ENCODE data around the gene REG4.

Gene REG4

DNA sequence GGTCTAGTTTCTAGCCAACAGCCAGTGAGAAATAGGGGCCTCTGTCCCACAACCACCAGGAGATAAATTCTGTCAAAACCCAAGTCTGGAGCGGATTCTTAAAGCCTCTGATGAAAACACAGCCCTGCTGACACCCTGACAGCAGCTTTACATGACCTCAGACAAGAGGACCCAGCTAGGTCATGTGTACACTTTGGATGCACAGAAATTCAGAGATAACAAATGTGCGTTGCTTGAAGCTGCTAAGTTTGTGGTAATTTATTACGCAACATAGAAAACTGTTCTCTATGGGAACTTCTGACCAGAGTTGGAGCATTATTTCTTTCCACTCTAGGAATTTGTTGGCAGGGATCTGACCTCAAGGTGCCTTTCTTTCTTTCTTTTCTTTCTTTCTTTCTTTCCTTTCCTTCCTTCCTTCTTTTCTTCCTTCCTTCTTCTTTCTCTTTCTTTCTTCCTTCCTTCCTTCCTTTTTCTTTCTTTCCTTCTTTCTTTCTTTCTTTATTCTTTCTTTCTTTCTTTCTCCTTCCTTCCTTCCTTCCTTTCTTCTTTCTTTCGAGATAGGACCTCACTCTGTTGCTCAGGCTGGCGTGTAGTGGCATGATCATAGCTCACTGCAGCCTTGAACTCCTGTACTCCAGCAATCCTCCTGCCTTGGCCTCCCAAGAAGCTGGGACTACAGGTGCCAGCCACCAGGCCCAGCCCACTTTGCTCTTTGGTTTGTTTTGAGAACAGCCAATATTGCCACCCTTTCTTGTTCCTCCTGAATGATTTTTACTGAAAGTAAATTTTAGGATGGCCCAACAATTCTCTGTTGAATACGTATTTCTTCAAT, 27.7 kb downstream of the REG4 start:
- FAIRE-seq: no peak
- DNase-seq (ENCODE audit: extremely low spot score, insufficient read length, low read depth): no peak

GRCh38 chr1:119782631-119783325, 28.5 kb downstream of the REG4 start:
- DNase-seq (ENCODE audit: extremely low spot score, insufficient read length, low read depth) (no peak), FAIRE-seq (no peak)

DNA sequence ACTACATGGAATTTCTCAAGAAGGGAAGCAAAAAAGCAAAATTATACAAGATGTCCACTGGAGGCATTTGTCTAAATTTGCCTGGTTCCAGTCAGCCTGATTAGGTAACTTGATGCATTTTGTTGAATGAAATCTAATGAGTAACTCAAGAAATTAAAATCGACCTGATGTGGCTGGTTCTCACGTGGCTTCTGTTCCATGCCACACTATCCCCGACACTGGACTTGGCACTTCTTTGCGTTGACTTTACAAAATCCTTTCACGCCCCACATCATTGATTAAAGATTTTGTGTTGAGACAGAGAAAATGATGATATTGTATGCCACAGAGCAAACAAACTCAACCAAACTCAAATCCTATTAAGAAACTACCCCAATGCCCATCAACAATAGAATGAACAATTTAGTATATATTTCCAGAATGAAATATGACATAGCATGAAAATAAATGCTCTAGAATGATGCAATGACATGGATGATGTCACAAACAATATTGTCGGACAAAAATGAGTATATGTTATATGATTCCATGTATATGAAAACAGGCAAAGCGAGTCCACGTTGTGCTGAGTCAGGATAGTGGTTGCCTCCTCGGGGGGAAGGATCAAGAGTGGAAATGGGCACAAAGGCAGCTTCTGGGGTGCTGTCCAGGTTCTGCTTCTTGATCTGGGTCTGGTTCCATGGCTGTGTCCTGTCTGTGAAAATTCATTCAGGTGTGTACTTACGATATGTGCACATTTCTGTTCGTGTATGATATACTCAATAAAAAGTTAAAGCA, 29.6 kb downstream of the REG4 start:
- DNase-seq (ENCODE audit: extremely low spot score, insufficient read length, low read depth): no peak
- FAIRE-seq: no peak

DNA sequence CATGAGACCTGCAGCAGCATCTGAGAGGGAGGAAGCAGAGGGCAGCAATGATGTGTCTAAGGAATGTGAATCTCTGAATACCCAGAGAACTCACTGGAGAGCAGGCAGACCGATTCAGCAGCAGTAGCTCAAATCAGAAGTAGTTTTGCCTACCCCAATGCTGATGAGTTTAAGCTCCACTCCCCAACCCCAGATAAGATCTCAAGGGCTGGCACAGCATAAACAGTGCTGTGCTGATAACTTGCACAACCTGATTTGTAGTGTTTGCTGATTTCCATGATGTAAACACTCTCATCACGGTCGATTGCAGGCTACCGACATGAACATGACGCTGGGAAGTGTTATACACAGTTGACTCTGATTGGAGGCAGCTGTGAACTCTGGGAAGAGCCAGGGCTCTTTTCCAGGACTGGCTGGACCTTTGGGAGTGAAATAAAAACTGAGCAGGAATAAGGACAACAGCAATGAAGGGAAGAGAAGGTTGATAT, 31.3 kb downstream of the REG4 start:
- no peak for FAIRE-seq
- no peak for DNase-seq (ENCODE audit: extremely low spot score, insufficient read length, low read depth)

DNA sequence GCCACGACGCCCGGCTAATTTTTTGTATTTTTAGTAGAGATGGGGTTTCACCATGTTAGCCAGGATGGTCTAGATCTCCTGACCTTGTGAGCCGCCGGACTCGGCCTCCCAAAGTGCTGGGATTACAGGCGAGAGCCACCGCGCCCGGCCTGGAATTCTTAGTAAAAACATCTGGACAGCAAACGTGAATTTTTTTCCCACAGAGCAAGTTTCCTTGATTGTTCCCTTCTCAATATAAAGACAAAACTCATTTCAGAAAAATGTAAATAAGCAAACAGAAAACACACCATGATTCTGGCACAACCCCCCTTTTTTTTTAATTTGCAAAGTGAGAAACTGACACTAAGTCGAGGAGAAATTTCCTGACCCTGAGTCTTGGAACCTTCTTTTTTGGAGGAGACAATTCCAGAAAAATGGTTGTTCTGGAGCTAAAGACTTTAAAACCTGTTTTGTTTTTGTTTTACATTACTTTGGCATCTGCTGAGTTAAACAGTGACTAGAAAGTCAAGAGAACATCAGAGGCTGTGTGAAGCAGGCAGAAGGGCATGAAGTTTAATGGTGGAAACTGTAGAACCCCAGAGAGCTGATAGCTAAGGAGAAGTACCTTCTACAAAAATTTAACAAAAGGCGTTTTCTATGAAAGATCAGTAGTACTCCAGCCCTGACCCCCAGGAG, 32.2 kb downstream of the REG4 start:
- no peak for DNase-seq (ENCODE audit: extremely low spot score, insufficient read length, low read depth)
- no peak for FAIRE-seq

DNA sequence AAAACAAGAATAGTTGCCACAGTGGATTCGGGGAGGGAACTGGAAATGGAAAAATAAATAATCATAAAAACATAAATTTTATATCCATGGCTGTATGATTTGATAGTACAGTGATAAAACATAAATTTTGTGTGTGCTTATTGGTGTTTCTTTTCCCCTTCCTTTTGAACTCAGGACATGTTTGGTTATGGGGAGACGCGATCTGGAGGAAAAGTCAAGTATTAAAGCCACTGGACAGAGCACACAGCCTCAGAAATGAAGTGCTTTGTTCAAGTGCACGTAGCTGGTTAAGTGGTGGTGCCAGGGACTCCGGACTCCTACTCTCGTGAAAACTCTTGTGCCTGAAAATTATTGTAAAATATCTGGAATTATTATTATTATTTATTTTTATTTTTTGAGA, 32.9 kb downstream of the REG4 start:
- FAIRE-seq: no peak
- no peak for DNase-seq (ENCODE audit: extremely low spot score, insufficient read length, low read depth)

GRCh38 chr1:119774746-119775490, 36.3 kb downstream of the REG4 start:
- DNase-seq (ENCODE audit: extremely low spot score, insufficient read length, low read depth) (no peak), FAIRE-seq (no peak)

DNA sequence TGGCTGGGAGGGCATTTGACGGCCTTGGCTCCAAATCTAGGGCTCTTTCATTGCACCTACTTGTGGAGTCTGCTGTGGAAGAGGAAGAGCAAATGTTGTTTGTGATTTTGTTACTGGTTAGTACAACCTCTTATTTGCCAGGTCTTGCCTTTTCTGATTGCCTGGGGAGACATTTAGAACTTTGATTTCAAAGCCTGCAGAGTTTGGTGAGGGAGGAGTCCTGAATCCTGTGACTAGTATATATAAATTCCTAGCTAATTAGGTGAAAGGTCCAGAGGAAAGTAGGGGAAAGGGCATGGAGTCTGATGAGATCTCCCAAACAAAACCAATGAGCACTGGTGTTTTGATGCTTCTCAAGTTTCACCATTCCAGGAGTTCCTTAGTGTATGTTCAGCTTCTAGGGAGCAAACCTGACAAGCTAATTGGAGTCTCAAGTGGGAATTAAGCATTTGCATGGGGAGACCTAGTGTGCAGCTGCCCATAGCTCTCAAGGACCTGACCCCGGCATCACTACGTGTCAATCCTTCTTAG, 37.5 kb downstream of the REG4 start:
- DNase-seq (ENCODE audit: extremely low spot score, insufficient read length, low read depth): no peak
- no peak for FAIRE-seq

DNA sequence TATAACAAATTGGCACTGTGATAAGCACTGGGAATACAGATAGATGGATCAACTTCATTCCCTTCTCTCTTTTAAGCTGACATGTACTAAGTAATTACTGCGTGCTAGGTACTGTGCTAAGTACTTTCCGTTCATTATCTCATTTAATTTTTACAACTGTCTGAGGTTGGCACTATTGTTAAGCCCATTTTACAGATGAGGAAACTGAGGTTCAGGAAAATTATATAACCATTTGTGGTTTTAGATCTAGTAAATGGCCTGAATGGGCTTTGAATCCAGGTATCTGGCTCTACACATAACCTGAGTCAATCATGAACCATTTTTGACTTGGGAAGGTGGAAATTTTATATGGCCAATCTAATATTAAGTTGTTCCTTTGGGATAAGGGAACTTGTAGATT, 39.0 kb downstream of the REG4 start:
- FAIRE-seq: no peak
- no peak for DNase-seq (ENCODE audit: extremely low spot score, insufficient read length, low read depth)

DNA sequence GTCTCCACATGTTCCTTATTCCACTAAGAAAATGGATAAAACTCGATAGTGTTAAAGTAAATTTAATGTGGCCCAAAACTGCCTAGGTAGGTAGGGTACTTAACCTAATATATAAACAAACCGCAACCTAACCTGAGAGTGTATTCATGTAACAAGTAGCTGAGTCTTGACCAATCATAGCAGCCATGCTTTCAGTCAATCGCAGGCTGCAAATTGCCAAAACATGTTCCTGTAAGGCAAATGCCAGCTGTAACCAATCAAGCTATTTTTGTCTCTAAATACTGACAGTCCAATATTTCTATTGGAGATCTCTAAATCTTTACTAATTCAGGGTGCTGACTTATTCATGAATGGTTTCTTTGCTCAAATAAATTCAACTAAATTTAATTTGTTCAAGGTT, 39.5 kb downstream of the REG4 start:
- FAIRE-seq (no peak), DNase-seq (ENCODE audit: extremely low spot score, insufficient read length, low read depth) (no peak)

GRCh38 chr1:119771016-119771415, 40.2 kb downstream of the REG4 start:
- DNase-seq (ENCODE audit: extremely low spot score, insufficient read length, low read depth) (no peak), FAIRE-seq (no peak)

DNA sequence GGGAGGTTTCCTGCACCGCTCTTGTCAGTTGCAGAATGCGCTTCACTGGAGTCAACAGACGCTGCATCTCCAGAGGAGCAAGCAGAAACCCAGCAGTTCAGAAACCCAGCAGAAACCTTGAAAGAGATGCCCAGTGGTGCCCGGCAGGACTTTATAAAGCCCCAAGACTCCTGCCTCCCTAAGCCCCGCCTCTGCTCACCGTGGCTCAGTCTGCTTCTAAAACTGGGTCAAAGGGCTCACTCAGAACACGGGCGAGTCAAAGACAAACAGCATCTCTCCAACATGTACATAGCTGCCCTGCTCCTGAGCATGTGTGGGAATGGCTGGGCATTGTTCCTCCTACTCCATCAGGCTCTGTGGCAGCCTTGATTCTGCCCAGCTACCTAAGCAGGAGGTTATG, 42.5 kb downstream of the REG4 start, which contains the start of gene HMGCS2:
TSS of gene HMGCS2 (minus strand) at position 128 of the 400 bp plus-strand sequence. CDS start at position 67, 61 bp downstream.
- FAIRE-seq (no peak), DNase-seq (ENCODE audit: extremely low spot score, insufficient read length, low read depth) (no peak)

DNA sequence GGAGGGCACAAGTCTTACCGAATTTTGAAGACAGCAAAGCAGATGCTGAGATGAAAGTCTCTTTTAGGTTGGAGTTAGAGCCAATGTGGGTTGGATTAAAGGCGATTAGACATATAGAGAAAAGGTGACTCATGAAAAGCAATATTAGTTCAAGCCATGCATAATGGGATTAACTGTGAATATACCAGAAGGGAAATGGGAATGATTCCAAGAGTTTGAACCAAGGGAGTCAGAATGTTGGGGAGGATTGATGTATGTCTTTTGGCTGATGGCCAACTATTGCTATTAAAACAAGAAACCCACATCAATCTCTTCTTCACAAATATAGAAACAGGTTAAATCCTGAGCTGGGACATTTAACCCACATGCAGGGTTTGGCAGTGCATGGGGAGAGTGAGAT, 43.8 kb downstream of the REG4 start:
- FAIRE-seq: no peak
- no peak for DNase-seq (ENCODE audit: extremely low spot score, insufficient read length, low read depth)

DNA sequence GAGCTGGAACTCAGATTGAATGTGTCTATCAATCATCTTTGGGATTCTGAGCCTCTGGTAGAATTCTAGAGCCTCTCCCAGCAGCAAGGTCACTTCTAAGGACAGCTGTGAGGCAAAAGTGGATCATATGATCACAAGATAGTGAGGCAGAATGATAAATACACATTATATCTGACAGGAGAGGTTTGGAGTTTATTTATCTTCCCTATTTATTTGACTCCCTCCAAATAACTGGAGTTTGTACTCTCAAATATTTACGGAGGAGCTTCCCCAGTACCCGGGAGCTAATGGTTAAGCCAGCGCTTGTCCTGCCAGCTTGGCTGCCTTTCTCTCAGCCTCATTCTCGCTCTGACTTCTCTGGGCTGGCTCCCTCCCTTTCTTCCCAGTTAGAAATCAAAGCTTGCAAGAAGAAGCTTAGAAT, 44.9 kb downstream of the REG4 start:
- DNase-seq (ENCODE audit: extremely low spot score, insufficient read length, low read depth) (no peak), FAIRE-seq (no peak)

DNA sequence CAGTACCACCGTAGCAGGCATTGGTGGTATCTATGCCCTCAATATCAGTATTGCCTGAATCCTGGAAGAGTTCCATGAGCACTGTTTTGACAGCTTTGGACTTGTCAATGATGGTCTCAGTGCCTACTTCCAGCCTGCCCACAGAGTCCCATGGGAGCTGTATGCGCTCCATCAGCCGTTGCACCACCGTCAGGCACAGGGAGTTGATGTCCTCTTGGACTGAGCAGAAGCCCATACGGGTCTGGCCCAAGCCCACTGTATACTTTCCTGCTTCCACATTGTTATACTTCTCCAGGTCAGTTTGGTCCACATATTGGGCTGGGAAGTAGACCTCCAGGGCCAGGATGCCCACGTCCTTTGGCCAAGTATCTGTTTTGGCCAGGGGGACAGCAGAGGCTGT, 47.0 kb downstream of the REG4 start:
- no peak for DNase-seq (ENCODE audit: extremely low spot score, insufficient read length, low read depth)
- no peak for FAIRE-seq

DNA sequence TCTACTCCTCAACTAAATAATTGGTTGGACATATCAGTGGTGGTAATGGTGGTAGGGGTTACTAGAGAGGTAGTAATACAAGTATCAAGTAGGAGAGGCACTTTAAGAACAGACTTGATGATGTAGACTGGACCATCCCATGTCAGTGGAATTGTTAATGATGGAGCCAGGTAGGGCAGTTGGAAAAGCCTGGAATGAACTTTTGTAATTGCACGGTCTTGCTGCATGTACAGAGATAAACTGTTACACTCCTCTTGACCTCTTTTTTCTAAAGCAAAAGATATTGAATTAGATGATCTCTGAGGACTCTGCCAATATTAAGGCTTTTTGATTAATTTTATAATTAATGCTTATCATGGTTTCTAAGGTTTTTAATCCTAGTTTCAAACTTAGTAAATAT, 48.3 kb downstream of the REG4 start:
- FAIRE-seq (no peak), DNase-seq (ENCODE audit: extremely low spot score, insufficient read length, low read depth) (no peak)

GRCh38 chr1:119762409-119762808, 48.9 kb downstream of the REG4 start:
- FAIRE-seq: no peak
- DNase-seq (ENCODE audit: extremely low spot score, insufficient read length, low read depth): no peak

GRCh38 chr1:119758584-119758983, 52.7 kb downstream of the REG4 start:
- DNase-seq (ENCODE audit: extremely low spot score, insufficient read length, low read depth) (no peak), FAIRE-seq (no peak)

GRCh38 chr1:119752592-119752991, 58.7 kb downstream of the REG4 start:
- FAIRE-seq: no peak
- no peak for DNase-seq (ENCODE audit: extremely low spot score, insufficient read length, low read depth)
